ENCODE results near the gene ZCCHC14. TPM values are rescaled to one million over a fixed set of nuclear protein-coding genes. Genes with fewer than 3 reads are reported as not detected.
"Not testable (repeated sequence)": the region's sequence is repeated elsewhere in the genome, so short reads cannot be mapped to it uniquely, and the experiment has no call there.

Gene ZCCHC14
- total RNA-seq, 2 donors from 2014 or later, result 18.9 to 54.4 TPM

- H3K27ac ChIP-seq, result peak overlapping the region; percentile 53 to 89 (median 84)
- no peaks in the 10 kb centered on the region for H3K9me3 ChIP-seq
- no peak for DNase-seq
- intact Hi-C loops (cut with DNase I), result no loop called here
- H3K27me3 ChIP-seq, result no peaks in the 10 kb centered on the region
- no peak for ATAC-seq
- H3K4me1 ChIP-seq, result peaks cover 54% of the 10 kb centered on the region
- no peaks in the 10 kb centered on the region for H3K36me3 ChIP-seq (replicated peaks in 1 of 2; ENCODE audit: insufficient read depth in 1 of 2, low read depth in 2 of 2)
- H3K4me3 ChIP-seq, result peak overlapping the region; percentile 56 to 80
- TF ChIP-seq POLR2A (IDR thresholded peaks at IDR 0.05) (no peak), CTCF (IDR thresholded peaks at IDR 0.05) (no peak)
- 9 to 14% methylated on average over 16 to 17 of the region's 17 CpGs for WGBS, 2 donors
Measured at GRCh38 chr16:87382023-87382785, 110.6 kb downstream of the ZCCHC14 start.

- Histone ChIP-seq H3K4me1 (peaks cover 60% of the 10 kb centered on the region), H3K4me3 (no peak overlapping the region), H3K9me3 (no peaks in the 10 kb centered on the region), H3K27ac (peak overlapping the region in 1 of 4 donors; percentile 30), H3K27me3 (no peaks in the 10 kb centered on the region), H3K36me3 (replicated peaks in 1 of 2; ENCODE audit: insufficient read depth in 1 of 2, low read depth in 2 of 2) (no peaks in the 10 kb centered on the region)
- ATAC-seq (no peak), DNase-seq (no peak)
- TF ChIP-seq POLR2A (IDR thresholded peaks at IDR 0.05) (no peak), CTCF (IDR thresholded peaks at IDR 0.05) (no peak)
- intact Hi-C loops (cut with DNase I), result no loop called here
- WGBS, 2 donors, result 62 to 68% methylated on average over 4 of the region's 4 CpGs
Measured at GRCh38 chr16:87380881-87381280, 111.9 kb downstream of the ZCCHC14 start.

GRCh38 chr16:87380403-87380802 lies 112.4 kb downstream of the ZCCHC14 start:
- Histone ChIP-seq H3K4me3 (no peak overlapping the region), H3K27me3 (no peaks in the 10 kb centered on the region), H3K4me1 (peaks cover 63% of the 10 kb centered on the region), H3K9me3 (no peaks in the 10 kb centered on the region), H3K27ac (no peak overlapping the region), H3K36me3 (replicated peaks in 1 of 2; ENCODE audit: insufficient read depth in 1 of 2, low read depth in 2 of 2) (no peaks in the 10 kb centered on the region)
- ATAC-seq (no peak), DNase-seq (no peak)
- 88 to 89% methylated on average over 10 of the region's 10 CpGs for WGBS, 2 donors
- no peak for TF ChIP-seq POLR2A (IDR thresholded peaks at IDR 0.05)
- no peak for TF ChIP-seq CTCF (IDR thresholded peaks at IDR 0.05)
- intact Hi-C loops (cut with DNase I), result no loop called here

DNA sequence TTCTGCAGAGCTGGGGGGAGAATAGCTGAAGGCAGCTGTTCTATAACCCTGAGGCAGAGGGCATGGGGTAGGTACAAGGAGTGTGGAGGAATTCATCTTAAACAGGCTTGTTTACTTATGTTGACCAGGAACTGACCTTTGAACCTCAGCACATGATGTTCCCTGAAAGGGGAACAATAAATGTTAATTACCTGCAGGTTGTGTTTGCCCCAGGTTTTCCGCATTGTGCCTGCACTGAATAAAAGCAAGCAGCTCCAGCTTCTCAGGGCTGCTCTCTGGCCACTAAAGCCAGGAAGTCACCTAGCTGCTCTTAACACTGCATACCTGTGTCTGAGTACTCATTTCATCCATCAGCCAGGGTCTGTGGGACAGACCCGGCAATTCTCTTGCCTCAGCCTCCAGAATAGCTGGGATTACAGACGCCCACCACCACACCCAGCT lies 113.5 kb downstream of the ZCCHC14 start:
- not testable (repeated sequence) for ATAC-seq
- intact Hi-C loops (cut with DNase I), result loop anchor here (5.0 kb wide), 1 partner anchor 57 kb away; no protein-coding TSS in a partner anchor

GRCh38 chr16:87376660-87377059 lies 116.2 kb downstream of the ZCCHC14 start:
- TF ChIP-seq CTCF (IDR thresholded peaks at IDR 0.05), result no peak
- no peak for TF ChIP-seq POLR2A (IDR thresholded peaks at IDR 0.05)
- 63 to 69% methylated on average over 6 of the region's 6 CpGs for WGBS, 2 donors
- Histone ChIP-seq H3K27ac (no peak overlapping the region), H3K27me3 (no peaks in the 10 kb centered on the region), H3K36me3 (replicated peaks in 1 of 2; ENCODE audit: insufficient read depth in 1 of 2, low read depth in 2 of 2) (no peaks in the 10 kb centered on the region), H3K4me1 (peaks cover 39% of the 10 kb centered on the region), H3K9me3 (no peaks in the 10 kb centered on the region), H3K4me3 (no peak overlapping the region)
- ATAC-seq (no peak), DNase-seq (no peak)
- intact Hi-C loops (cut with DNase I), result loop anchor here (5.0 kb wide), 1 partner anchor 54 kb away; no protein-coding TSS in a partner anchor

More for the DNA sequence above, 113.5 kb downstream of the ZCCHC14 start:
- not testable (repeated sequence) for H3K9me3 ChIP-seq; H3K27me3 ChIP-seq; H3K36me3 ChIP-seq (replicated peaks in 1 of 2; ENCODE audit: insufficient read depth in 1 of 2, low read depth in 2 of 2); DNase-seq; H3K27ac ChIP-seq; H3K4me3 ChIP-seq
- peaks cover 57% of the 10 kb centered on the region for H3K4me1 ChIP-seq
- 83 to 94% methylated on average over 3 of the region's 3 CpGs for WGBS, 2 donors
